Measurements from ENCODE around the gene CABLES1.

DNA sequence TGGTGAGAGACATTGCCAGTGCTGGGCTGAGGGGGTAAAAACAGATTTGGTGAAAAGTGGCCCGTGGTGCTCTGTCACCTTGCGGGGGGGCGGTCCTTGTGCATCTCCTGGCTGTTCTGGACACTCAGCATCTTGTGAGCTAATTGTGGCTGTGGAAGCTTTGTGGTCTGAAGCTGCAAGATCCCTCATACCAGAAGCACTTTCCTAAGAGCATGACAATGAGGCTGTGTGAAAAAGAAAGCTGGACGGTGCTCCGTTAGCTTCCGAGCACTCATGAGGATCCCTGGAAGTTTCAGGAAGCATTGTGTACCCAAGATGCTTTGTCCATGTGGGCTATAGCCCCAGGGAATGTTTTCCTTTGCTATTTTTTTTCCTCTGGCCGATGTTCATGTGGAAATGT is 74.5 kb downstream of the CABLES1 start:
- TF ChIP-seq, protein P1, sequence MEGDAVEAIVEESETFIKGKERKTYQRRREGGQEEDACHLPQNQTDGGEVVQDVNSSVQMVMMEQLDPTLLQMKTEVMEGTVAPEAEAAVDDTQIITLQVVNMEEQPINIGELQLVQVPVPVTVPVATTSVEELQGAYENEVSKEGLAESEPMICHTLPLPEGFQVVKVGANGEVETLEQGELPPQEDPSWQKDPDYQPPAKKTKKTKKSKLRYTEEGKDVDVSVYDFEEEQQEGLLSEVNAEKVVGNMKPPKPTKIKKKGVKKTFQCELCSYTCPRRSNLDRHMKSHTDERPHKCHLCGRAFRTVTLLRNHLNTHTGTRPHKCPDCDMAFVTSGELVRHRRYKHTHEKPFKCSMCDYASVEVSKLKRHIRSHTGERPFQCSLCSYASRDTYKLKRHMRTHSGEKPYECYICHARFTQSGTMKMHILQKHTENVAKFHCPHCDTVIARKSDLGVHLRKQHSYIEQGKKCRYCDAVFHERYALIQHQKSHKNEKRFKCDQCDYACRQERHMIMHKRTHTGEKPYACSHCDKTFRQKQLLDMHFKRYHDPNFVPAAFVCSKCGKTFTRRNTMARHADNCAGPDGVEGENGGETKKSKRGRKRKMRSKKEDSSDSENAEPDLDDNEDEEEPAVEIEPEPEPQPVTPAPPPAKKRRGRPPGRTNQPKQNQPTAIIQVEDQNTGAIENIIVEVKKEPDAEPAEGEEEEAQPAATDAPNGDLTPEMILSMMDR (IDR thresholded peaks at IDR 0.05) = no peak
- TF ChIP-seq, protein P2, sequence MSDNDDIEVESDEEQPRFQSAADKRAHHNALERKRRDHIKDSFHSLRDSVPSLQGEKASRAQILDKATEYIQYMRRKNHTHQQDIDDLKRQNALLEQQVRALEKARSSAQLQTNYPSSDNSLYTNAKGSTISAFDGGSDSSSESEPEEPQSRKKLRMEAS (IDR thresholded peaks at IDR 0.05) = no peak
- no peak for TF ChIP-seq NR3C1 (IDR thresholded peaks at IDR 0.05)
- no peak for TF ChIP-seq NPAS2 (CRISPR knock-in tag; IDR thresholded peaks at IDR 0.05; ENCODE audit: borderline replicate concordance)
- TF ChIP-seq RAD21 (conservative IDR thresholded peaks at IDR 0.05 in 1 of 2, IDR thresholded peaks at IDR 0.05 in 1 of 2) = no peak
- TF ChIP-seq RNF2 (IDR thresholded peaks at IDR 0.05; ENCODE audit: borderline replicate concordance, low read depth) = no peak
- no peak for TF ChIP-seq POLR2A (IDR thresholded peaks at IDR 0.05; ENCODE audit: low read length)
- no peak for TF ChIP-seq EP300 (IDR thresholded peaks at IDR 0.05)
- no peak for TF ChIP-seq KDM1A (IDR thresholded peaks at IDR 0.05; ENCODE audit: low read depth)
- TF ChIP-seq, protein P3, sequence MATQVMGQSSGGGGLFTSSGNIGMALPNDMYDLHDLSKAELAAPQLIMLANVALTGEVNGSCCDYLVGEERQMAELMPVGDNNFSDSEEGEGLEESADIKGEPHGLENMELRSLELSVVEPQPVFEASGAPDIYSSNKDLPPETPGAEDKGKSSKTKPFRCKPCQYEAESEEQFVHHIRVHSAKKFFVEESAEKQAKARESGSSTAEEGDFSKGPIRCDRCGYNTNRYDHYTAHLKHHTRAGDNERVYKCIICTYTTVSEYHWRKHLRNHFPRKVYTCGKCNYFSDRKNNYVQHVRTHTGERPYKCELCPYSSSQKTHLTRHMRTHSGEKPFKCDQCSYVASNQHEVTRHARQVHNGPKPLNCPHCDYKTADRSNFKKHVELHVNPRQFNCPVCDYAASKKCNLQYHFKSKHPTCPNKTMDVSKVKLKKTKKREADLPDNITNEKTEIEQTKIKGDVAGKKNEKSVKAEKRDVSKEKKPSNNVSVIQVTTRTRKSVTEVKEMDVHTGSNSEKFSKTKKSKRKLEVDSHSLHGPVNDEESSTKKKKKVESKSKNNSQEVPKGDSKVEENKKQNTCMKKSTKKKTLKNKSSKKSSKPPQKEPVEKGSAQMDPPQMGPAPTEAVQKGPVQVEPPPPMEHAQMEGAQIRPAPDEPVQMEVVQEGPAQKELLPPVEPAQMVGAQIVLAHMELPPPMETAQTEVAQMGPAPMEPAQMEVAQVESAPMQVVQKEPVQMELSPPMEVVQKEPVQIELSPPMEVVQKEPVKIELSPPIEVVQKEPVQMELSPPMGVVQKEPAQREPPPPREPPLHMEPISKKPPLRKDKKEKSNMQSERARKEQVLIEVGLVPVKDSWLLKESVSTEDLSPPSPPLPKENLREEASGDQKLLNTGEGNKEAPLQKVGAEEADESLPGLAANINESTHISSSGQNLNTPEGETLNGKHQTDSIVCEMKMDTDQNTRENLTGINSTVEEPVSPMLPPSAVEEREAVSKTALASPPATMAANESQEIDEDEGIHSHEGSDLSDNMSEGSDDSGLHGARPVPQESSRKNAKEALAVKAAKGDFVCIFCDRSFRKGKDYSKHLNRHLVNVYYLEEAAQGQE (IDR thresholded peaks at IDR 0.05) = no peak
